GM19043 (cell line): ENCODE measurements around the gene DCC.

Experiments
- ATAC-seq: cut with Tn5 transposase; IDR thresholded peaks from one replicate; pipeline ENCODE4 v1.9.1; 2021; ENCODE audit warnings: low read depth; ENCODE audit not compliant: unreplicated experiment

Gene DCC

GRCh38 chr18:52409727-52410126, 69.7 kb downstream of the DCC start:
- ATAC-seq, result peak; percentile 94

GRCh38 chr18:52415131-52415530, 75.1 kb downstream of the DCC start:
- no peak for ATAC-seq

DNA sequence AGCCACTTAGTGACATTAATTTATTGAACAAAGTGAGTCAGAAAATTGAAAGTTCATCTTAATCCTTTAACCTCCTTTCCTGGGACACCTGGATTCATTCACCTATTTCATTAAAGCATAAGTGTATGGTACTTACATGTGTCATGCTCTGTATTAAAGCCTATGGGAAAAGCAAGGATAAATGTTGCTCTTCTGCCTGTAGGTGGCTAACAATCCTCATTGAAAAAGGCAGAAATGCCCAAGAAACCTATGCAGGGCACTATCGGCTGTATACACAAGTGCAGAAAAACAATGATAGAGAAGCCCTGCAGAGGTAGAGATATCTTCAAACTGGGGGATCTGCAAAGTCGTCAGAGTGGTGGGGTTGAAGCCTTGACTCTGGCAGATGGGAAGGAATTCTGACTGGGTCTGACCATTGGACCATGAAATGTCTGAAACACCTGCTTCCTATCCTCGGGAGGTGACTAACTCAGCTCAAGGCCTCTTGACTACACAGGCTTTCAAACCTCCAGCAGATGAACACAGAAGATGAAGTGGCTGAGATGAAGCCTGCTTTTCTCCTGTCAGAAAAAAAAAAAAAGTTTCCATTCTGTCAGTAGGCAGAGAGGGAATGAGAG, 83.1 kb downstream of the DCC start:
- ATAC-seq, result no peak

GRCh38 chr18:52426041-52426440, 86.0 kb downstream of the DCC start:
- no peak for ATAC-seq

DNA sequence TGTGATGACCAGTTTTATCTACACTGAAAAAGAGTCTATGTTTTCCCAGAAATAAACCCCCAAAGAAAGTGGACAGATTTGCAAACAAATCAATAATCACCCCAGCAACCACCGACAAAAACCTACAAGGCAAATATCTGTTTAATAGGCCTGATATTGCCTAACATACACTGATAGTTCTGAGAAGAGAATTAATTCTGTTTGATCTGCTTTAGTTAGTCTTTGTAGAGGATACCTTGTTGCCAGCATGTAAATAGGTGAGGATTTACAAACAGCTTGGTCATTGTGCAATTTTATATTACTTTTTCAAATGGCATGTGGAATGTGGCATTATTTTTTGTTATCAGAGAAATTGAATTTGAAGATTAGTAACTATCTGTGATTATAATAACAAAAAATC, 86.5 kb downstream of the DCC start:
- ATAC-seq, result no peak

DNA sequence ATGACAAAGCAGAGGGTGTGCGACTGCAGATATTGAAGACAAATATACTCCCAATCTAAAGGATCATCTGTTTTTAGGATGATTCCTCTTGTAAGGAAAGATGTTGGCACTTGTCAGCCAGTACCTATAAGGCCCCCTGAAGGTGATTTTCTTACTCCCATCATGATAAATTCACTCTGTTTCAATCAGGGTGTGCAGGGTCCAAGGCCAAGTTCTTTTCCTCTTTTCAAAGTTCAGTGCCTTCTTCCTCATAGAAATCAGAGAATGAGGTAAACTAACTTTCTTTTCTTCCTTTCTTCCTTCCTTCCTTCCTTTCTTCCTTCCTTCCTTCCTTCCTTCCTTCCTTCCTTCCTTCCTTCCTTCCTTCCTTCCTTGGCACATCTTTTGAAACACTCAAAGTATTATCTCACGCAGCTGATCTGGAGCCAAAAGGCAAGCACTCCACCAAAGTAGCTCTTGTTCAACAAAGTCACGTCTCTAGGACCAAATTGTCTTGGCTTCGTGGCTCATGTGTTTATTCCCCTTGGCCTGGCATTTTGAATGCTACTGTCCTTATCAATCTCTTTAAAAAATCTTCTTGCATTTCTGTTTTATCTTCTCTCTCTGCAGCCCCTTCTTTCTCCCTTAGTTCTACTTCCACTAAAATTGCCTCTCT, 87.7 kb downstream of the DCC start:
- no peak for ATAC-seq

GRCh38 chr18:52431683-52432082, 91.7 kb downstream of the DCC start:
- ATAC-seq, result no peak

GRCh38 chr18:52433797-52434196, 93.8 kb downstream of the DCC start:
- ATAC-seq, result no peak

DNA sequence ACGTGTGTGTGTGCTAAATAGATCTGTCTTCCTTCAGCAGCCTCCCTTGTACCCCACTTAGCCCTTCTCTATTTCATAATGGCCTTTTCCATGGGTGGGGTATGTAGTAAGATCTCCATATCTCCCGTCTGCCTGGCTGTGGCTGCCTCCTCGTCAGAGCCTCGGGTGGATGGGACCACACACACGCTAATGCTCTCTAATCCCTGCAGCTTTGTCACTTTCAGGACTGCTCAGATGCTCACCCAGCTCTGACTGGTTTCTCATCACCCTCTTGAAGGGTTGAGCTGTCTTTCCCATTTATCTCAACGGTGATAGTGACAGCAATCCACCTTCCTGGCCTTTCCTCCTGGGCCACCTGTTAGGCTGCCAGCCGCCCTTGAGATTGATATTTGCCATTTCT, 95.3 kb downstream of the DCC start:
- ATAC-seq, result no peak

GRCh38 chr18:52437161-52437560, 97.2 kb downstream of the DCC start:
- ATAC-seq, result no peak

DNA sequence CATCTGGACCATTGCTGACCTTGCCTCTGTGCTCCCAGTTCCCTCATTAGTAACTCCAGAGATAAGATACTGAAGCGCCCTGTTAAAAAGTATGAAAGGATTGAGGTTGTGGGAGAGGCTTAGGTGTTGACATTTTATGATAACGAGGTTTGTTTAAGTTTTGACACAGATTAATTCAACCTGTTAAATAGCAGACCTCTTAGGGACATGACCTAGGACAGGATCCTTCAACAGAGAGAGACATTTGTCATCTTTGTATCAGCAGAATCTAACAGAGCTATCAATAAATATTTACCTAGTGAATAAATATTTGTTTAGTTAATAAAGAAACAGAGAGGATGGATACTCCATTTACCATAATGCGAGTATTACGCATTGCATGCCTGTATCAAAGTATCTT, 99.5 kb downstream of the DCC start:
- no peak for ATAC-seq

GRCh38 chr18:52441794-52442193, 101.8 kb downstream of the DCC start:
- ATAC-seq, result no peak

DNA sequence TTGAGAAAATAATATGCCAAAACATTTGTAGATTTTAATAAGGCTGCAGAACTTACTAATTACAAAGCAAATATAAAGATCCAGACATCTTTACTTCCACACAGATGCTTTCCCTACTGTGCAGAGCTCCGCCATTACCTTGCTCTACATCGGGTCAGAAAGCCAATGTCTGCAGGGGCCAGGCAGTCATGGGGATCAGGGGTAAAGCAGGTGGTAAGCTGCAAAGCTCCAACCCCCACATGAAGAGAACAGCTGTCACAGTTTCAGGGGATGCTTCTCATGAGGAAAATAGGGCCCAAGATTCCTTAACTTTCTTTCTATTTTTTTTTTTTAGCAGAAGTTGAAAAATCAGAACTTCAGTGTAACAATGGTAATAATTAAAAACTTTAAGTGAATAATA, 102.7 kb downstream of the DCC start:
- ATAC-seq, result no peak

- ATAC-seq, result no peak
These were observed 111.3 kb downstream of the DCC start for GRCh38 chr18:52451256-52451655.

DNA sequence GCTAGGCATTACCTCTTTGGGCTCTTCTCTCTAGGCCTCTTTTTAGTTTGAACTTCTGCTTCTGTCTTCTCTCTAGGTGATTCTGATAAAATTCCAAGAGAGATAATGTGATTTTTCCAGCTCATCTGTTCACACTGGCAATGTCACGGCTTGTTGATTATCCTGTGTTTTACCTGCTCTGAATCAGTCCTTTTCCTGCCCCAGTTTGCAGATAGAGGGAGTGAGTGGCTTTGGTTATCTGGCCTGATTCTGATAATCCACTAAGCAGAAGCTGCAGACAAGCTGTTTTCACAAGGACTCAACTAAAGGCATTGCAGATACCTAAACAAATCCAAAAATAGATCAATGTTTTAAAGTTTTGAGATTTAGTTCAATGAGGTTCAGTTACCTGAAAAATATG, 111.9 kb downstream of the DCC start:
- ATAC-seq, result no peak

- no peak for ATAC-seq
These were observed 112.4 kb downstream of the DCC start for GRCh38 chr18:52452427-52452826.

DNA sequence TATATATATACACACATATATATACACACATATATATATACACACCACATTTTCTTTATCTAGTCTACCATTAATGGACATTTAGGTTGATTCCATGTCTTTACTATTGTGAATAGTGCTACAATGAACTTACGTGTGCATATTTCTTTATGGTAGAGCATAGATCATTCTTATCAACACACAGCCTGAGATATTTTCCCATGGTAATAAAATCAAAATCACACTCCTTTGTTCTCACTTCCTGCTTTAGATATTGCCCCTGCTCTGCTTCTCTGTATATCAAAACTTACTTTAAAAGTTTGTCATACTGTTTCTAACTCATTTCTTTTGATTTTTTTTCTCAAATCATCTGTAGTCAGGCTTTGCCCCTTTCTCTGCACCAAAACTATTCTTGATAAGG, 119.9 kb downstream of the DCC start:
- no peak for ATAC-seq

DNA sequence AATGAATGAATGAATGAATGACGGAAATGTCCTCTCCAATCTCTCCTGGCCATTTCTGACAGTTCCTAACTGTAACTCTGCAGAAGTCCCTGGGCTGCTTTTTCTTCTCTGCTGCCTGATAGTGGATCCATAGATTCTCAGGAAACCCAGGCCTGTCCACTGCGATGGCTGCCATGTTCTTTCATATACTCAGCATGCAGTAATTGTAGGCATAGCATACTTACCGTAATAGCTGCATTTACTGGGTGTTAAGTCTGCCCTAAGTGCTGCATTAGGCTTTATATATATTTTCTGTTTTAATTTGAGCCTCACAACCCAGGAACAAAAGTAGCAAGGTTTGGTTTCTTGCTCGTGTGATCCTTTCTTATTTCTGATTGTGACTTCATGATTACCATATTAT, 122.9 kb downstream of the DCC start:
- ATAC-seq, result no peak

- no peak for ATAC-seq
These were observed 125.4 kb downstream of the DCC start for GRCh38 chr18:52465391-52465790.

GRCh38 chr18:52468496-52468895, 128.5 kb downstream of the DCC start:
- no peak for ATAC-seq

DNA sequence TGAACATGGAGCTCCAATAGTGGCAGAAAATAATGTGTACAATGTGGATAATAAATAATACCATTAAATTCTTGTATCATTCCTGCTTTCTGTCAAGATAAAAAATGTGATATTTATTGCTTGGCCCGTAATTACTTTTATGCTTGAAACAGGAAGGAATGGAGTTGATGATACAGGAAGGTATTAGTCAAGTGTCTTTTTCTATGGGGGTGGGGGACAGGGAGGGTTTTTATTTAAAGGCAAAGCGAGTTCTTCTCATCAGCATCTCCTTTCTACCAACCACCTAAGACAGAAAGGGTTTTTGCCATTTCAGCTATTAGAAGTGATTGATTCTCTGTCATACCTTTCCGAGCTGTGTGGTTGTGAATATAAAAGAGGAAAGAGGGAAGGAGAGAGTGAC, 135.3 kb downstream of the DCC start:
- ATAC-seq, result no peak

DNA sequence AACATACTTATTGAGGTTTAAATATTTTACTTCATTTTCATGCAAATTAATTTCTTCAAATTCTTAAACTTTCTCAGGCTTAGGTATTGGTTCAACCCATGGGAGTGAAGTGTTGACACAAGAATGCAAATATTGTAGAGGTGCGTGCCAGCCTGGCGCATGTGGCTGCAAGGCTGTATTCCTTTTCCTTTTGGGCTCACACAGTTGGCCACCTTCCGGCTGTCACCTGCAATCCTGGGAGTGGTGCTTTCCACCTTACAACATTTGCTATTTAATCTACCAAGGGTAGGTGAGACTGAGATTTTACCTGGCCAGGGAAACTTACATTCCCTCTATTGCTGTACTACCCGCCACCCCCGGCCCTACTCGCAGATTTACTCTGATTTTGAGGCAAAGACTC, 141.1 kb downstream of the DCC start:
- no peak for ATAC-seq

DNA sequence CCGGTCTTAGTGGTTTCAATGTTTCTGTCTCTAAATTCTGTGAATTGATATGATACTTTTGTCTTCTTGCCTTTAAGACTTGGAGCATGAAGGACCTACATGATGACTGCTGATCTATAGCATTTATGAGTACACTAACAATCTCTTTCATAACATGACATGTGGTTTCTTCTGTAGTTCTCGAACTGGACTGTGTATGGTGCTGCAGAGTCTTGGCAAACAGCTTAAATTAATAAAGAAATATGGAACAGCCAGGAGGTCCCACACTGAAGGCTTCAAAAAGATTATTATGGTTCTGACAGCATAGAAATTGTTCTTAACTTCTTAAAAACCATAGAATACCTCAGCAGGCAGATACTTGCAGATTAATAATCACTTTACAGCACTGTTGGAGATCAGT, 145.0 kb downstream of the DCC start:
- no peak for ATAC-seq
